ENCODE data around the gene CASTOR1. TPM values are rescaled to one million over a fixed set of nuclear protein-coding genes. Genes with fewer than 3 reads are reported as not detected.

CASTOR1 gene
- polyA plus RNA-seq, 3 donors = 7.6 to 13.2 (median 13.0) TPM

- no peak for DNase-seq (ENCODE audit: extremely low read depth in 1 of 11, low read depth in 9 of 11, low spot score in 4 of 11)
Observed at GRCh38 chr22:30306627-30307011, 17.3 kb upstream of the CASTOR1 start.

- DNase-seq (ENCODE audit: extremely low read depth in 1 of 11, low read depth in 9 of 11, low spot score in 4 of 11) = no peak
Observed at GRCh38 chr22:30305906-30306626, 16.8 kb upstream of the CASTOR1 start.

GRCh38 chr22:30305519-30305905 is 16.2 kb upstream of the CASTOR1 start:
- DNase-seq (ENCODE audit: extremely low read depth in 1 of 11, low read depth in 9 of 11, low spot score in 4 of 11) = no peak

- no peak for DNase-seq (ENCODE audit: extremely low read depth in 1 of 11, low read depth in 9 of 11, low spot score in 4 of 11)
Observed at GRCh38 chr22:30304495-30305244, 15.4 kb upstream of the CASTOR1 start.

GRCh38 chr22:30302810-30303138 is 13.5 kb upstream of the CASTOR1 start:
- no peak for DNase-seq (ENCODE audit: extremely low read depth in 1 of 11, low read depth in 9 of 11, low spot score in 4 of 11)

GRCh38 chr22:30301995-30302809 is 12.9 kb upstream of the CASTOR1 start:
- DNase-seq (ENCODE audit: extremely low read depth in 1 of 11, low read depth in 9 of 11, low spot score in 4 of 11) = no peak

- DNase-seq (ENCODE audit: extremely low read depth in 1 of 11, low read depth in 9 of 11, low spot score in 4 of 11) = no peak
Observed at GRCh38 chr22:30299322-30299721, 10.0 kb upstream of the CASTOR1 start.

GRCh38 chr22:30297991-30298701 is 8.8 kb upstream of the CASTOR1 start:
- no peak for DNase-seq (ENCODE audit: extremely low read depth in 1 of 11, low read depth in 9 of 11, low spot score in 4 of 11)

- DNase-seq (ENCODE audit: extremely low read depth in 1 of 11, low read depth in 9 of 11, low spot score in 4 of 11) = no peak
Observed at GRCh38 chr22:30297276-30297990, 8.1 kb upstream of the CASTOR1 start.

GRCh38 chr22:30296833-30297232 is 7.5 kb upstream of the CASTOR1 start:
- no peak for DNase-seq (ENCODE audit: extremely low read depth in 1 of 11, low read depth in 9 of 11, low spot score in 4 of 11)

- no peak for DNase-seq (ENCODE audit: extremely low read depth in 1 of 11, low read depth in 9 of 11, low spot score in 4 of 11)
Observed at GRCh38 chr22:30296324-30296723, 7.0 kb upstream of the CASTOR1 start.

GRCh38 chr22:30295576-30295975 is 6.3 kb upstream of the CASTOR1 start:
- DNase-seq (ENCODE audit: extremely low read depth in 1 of 11, low read depth in 9 of 11, low spot score in 4 of 11) = no peak

GRCh38 chr22:30294830-30295229 is 5.5 kb upstream of the CASTOR1 start:
- DNase-seq (ENCODE audit: extremely low read depth in 1 of 11, low read depth in 9 of 11, low spot score in 4 of 11) = no peak

- DNase-seq (ENCODE audit: extremely low read depth in 1 of 11, low read depth in 9 of 11, low spot score in 4 of 11) = no peak
Observed at GRCh38 chr22:30294066-30294465, 4.8 kb upstream of the CASTOR1 start.

- DNase-seq (ENCODE audit: extremely low read depth in 1 of 11, low read depth in 9 of 11, low spot score in 4 of 11) = no peak
Observed at GRCh38 chr22:30293026-30293425, 3.7 kb upstream of the CASTOR1 start.

- DNase-seq (ENCODE audit: extremely low read depth in 1 of 11, low read depth in 9 of 11, low spot score in 4 of 11) = no peak
Observed at GRCh38 chr22:30292069-30292970, 3.0 kb upstream of the CASTOR1 start.

- no peak for DNase-seq (ENCODE audit: extremely low read depth in 1 of 11, low read depth in 9 of 11, low spot score in 4 of 11)
Observed at GRCh38 chr22:30291058-30291892, 2.0 kb upstream of the CASTOR1 start.
